Calu3 (cell line): ENCODE results near the gene FERMT3. TPM values are rescaled to one million over a fixed set of nuclear protein-coding genes. Genes with fewer than 3 reads are reported as not detected.

Experiments used
- BruUV-seq: library from RNA; stranded (reverse); fragments of 400-500 nt; replicated peaks from 2 replicates; lab custom pipeline; 2021; lab: Mats Ljungman, UMichigan
- CTCF ChIA-PET: fragments of 300-600 bp; sonication (Branson Sonifier 250); formaldehyde crosslinking; loops from one replicate; lab custom pipeline; 2022; ENCODE audit warnings: antibody characterized with exemption; lab: Charles Lee
- DNase-seq: peaks from one replicate; pipeline ENCODE4 v3.0.0; 2022
- H3K27ac Mint-ChIP-seq: one replicate; pipeline ENCODE4 v1.8.0; 2022; ENCODE audit warnings: mixed read lengths; ENCODE audit not compliant: unreplicated experiment
- H3K27me3 Mint-ChIP-seq: one replicate; pipeline ENCODE4 v1.8.0; 2022; ENCODE audit warnings: mixed read lengths; ENCODE audit not compliant: unreplicated experiment
- H3K36me3 Mint-ChIP-seq: one replicate; pipeline ENCODE4 v1.8.0; 2022; ENCODE audit warnings: mild to moderate bottlenecking, moderate library complexity, mixed read lengths; ENCODE audit not compliant: insufficient read depth, unreplicated experiment
- H3K4me1 Mint-ChIP-seq: one replicate; pipeline ENCODE4 v1.8.0; 2022; ENCODE audit warnings: mild to moderate bottlenecking, low read depth, mixed read lengths; ENCODE audit not compliant: unreplicated experiment
- H3K4me3 Mint-ChIP-seq: one replicate; pipeline ENCODE4 v1.8.0; 2022; ENCODE audit warnings: mild to moderate bottlenecking, low read depth, moderate library complexity, mixed read lengths; ENCODE audit not compliant: unreplicated experiment
- H3K9me3 Mint-ChIP-seq: one replicate; pipeline ENCODE4 v1.8.0; 2022; ENCODE audit warnings: low read depth, mixed read lengths; ENCODE audit not compliant: unreplicated experiment
- CTCF ChIP-seq: fragments of 200-600 bp; IDR thresholded peaks from one replicate; pipeline ENCODE4 v1.8.0; 2022; ENCODE audit warnings: antibody characterized with exemption; ENCODE audit not compliant: unreplicated experiment
- intact Hi-C: fragments of 100-400 bp; cut with micrococcal nuclease; formaldehyde crosslinking; loops from one replicate; pipeline ENCODE4 v1.10.0; 2022; ENCODE audit not compliant: unreplicated experiment
- total RNA-seq: library from RNA; stranded (reverse); gene quantifications from 2 replicates; pipeline ENCODE4 v1.2.3, GENCODE V29; 2022

FERMT3 gene
- total RNA-seq, 1 experiment from 2014 or later = 16.6 TPM

GRCh38 chr11:64170419-64170818 lies 36.1 kb upstream of the FERMT3 start:
- intact Hi-C loops = no loop called here
- no peak overlapping the region for H3K27ac Mint-ChIP-seq
- no peak for TF ChIP-seq CTCF
- H3K27me3 Mint-ChIP-seq = no peaks in the 10 kb centered on the region
- no peaks in the 10 kb centered on the region for H3K9me3 Mint-ChIP-seq
- no peak for DNase-seq
- no TSS peak for BruUV-seq
- CTCF ChIA-PET = interaction anchor here (0.6 kb wide), 1 partner anchor 76 kb away, joined by 5 read pairs; no protein-coding TSS in a partner anchor
- no peak overlapping the region for H3K4me3 Mint-ChIP-seq
- peaks cover 19% of the 10 kb centered on the region for H3K36me3 Mint-ChIP-seq
- peaks cover 17% of the 10 kb centered on the region for H3K4me1 Mint-ChIP-seq

DNA sequence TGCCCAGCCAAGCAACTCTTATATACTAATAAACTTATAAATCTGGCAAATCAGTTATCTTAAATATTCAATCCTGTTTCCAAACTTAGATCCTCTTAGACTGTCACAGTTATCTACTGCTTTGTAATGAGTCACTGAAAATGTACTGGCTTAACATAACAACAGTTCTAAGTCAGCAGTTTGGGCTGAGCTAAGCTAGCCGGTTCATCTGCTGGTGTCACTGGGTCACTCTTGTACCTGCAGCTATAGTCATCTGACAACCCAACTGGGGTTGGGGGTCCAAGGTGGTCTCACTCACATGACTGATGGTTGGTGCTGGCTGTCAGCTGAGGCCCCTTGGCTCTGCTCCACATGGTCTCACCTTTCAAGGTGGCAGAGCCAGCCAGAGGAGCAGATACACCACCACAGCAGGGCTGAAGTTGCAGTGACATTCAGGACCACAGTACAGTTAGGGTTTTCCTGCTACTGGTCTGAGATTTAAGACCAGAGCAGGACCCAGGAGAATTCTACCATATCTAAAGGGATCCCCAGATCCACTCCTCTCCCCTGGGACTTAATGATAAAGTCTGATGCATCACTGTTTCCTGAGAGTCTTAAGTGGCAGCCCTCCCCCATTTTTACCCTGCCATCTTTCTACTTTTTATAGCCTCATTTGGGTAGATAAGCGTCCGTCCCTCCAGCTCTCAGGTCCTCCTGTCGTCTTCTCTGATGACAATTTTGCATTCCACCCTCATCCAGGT lies 32.7 kb upstream of the FERMT3 start:
- peaks cover 8% of the 10 kb centered on the region for H3K4me1 Mint-ChIP-seq
- peaks cover 13% of the 10 kb centered on the region for H3K36me3 Mint-ChIP-seq
- no peak overlapping the region for H3K27ac Mint-ChIP-seq
- H3K9me3 Mint-ChIP-seq = no peaks in the 10 kb centered on the region
- BruUV-seq = no TSS peak
- intact Hi-C loops = no loop called here
- CTCF ChIA-PET = no interaction called here
- TF ChIP-seq CTCF = no peak
- no peak for DNase-seq
- H3K27me3 Mint-ChIP-seq = no peaks in the 10 kb centered on the region
- no peak overlapping the region for H3K4me3 Mint-ChIP-seq

- peaks cover 24% of the 10 kb centered on the region for H3K36me3 Mint-ChIP-seq
- H3K27me3 Mint-ChIP-seq = no peaks in the 10 kb centered on the region
- H3K27ac Mint-ChIP-seq = no peak overlapping the region
- intact Hi-C loops = no loop called here
- no peak for TF ChIP-seq CTCF
- H3K4me3 Mint-ChIP-seq = no peak overlapping the region
- H3K9me3 Mint-ChIP-seq = no peaks in the 10 kb centered on the region
- no peak for DNase-seq
- BruUV-seq = no TSS peak
- H3K4me1 Mint-ChIP-seq = peaks cover 12% of the 10 kb centered on the region
- CTCF ChIA-PET = interaction anchor here (0.7 kb wide), 1 partner anchor 612 kb away, joined by 4 read pairs; no protein-coding TSS in a partner anchor
These were observed 29.8 kb upstream of the FERMT3 start for GRCh38 chr11:64176751-64177150.

GRCh38 chr11:64178203-64178602 lies 28.3 kb upstream of the FERMT3 start:
- no peak for TF ChIP-seq CTCF
- BruUV-seq = no TSS peak
- H3K27me3 Mint-ChIP-seq = no peaks in the 10 kb centered on the region
- H3K9me3 Mint-ChIP-seq = no peaks in the 10 kb centered on the region
- intact Hi-C loops = no loop called here
- H3K4me1 Mint-ChIP-seq = peaks cover 15% of the 10 kb centered on the region
- no peak overlapping the region for H3K4me3 Mint-ChIP-seq
- H3K36me3 Mint-ChIP-seq = peaks cover 24% of the 10 kb centered on the region
- H3K27ac Mint-ChIP-seq = no peak overlapping the region
- no peak for DNase-seq
- CTCF ChIA-PET = no interaction called here
